GM21723 (cell line): Measurements from ENCODE around the gene FKBP1A.

Experiments used
- ATAC-seq: cut with Tn5 transposase; IDR thresholded peaks from one replicate; pipeline ENCODE4 v1.9.1; 2021; ENCODE audit warnings: mild to moderate bottlenecking, moderate library complexity; ENCODE audit not compliant: unreplicated experiment

The FKBP1A gene

GRCh38 chr20:1322511-1323245 lies 70.2 kb downstream of the FKBP1A start:
- no peak for ATAC-seq

- no peak for ATAC-seq
Observed at GRCh38 chr20:1321654-1321939, 71.3 kb downstream of the FKBP1A start.

DNA sequence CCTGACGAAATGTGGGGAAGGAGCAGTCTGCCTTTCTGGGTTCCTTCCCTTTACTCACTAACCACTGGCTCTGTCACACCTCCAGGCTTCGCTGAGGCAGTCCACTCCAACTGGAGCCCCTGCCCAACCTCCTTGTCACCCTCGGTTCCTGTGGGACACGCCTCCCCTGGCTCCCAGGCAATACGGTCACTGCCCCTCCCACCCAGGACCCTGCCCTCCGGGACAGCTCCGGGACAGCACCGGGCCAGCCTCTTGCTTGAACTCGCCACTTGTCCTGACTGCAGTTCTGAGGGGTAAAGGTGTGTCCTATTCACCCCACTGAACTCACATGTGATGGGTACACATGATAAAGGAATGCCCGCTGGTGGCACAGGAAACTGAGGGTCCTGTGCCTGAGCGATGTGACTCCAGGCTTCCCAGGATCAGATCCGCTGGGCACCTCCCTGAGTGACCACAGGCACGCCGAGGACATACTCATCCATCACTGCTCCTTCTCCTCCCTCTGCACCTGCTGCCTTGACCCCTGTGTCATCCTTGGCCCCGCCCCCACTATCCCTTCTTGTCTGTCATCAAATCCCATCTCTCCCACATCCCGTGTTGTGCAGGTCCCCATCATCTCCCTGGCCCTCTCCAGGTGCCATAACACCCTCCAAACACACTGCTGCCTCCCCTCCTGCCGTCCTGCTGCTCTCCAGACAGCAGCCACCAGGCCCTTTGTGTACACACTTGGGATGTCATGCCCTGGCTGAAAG lies 71.8 kb downstream of the FKBP1A start:
- no peak for ATAC-seq

- ATAC-seq = no peak
Observed at GRCh38 chr20:1320016-1320415, 72.8 kb downstream of the FKBP1A start.

- ATAC-seq = no peak
Observed at GRCh38 chr20:1319462-1319861, 73.4 kb downstream of the FKBP1A start.

DNA sequence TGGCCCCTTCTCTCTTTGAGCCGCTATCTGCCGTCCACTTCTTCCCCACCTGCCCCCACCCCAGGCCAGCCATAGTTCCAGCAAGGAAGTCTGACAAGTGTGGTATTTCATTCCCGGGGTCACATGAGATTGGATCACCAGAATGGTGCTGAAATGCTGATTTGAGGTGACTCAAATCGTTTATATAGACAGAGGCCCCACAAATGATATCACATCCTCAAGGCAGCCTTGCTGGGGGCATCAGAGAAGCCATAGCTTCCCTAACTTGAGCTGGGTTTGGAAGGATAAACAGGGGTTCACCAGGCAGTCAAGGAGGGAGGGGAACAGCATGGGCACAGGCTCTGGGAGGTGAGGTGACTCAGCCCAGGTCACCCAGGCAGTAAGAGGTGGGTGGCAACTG lies 73.8 kb downstream of the FKBP1A start:
- ATAC-seq = no peak
